A549 (cell line): ENCODE measurements around the gene PITPNC1.

Source experiments
- CHD2 ChIP-seq: fragments of 150-350 bp; IDR thresholded peaks from 2 replicates; pipeline ENCODE4 v1.6.1; 2014; ENCODE audit warnings: low read length; ENCODE audit not compliant: partially characterized antibody
- CTCF ChIP-seq: fragments of >200 bp; sonication (Bioruptor Twin); formaldehyde crosslinking; IDR thresholded peaks from 3 replicates; pipeline ENCODE4 v1.5.1; 2016
- EP300 ChIP-seq, 2 experiments: fragments of >200 bp; sonication (Bioruptor Twin); formaldehyde crosslinking; IDR thresholded peaks; 2 replicates in 1 of 2; 3 replicates in 1 of 2; pipeline ENCODE4 v1.6.1; 2016 to 2017
- MAX ChIP-seq: IDR thresholded peaks from 2 replicates; pipeline ENCODE4 v1.6.1; 2012
- MAZ ChIP-seq: fragments of 150-350 bp; IDR thresholded peaks from 2 replicates; pipeline ENCODE4 v1.6.1; 2014; ENCODE audit warnings: antibody characterized with exemption, low read depth, low read length, borderline replicate concordance
- NPAS2 ChIP-seq: fragments of 250-450 bp; sonication (Bioruptor Pico); IDR thresholded peaks from 2 replicates; pipeline ENCODE4 v1.8.0; 2022; ENCODE audit warnings: mild to moderate bottlenecking, moderate library complexity, borderline replicate concordance
- POLR2A ChIP-seq: IDR thresholded peaks from 2 replicates; pipeline ENCODE4 v1.6.1; 2012; ENCODE audit warnings: mild to moderate bottlenecking, low read length
- USF2 ChIP-seq: fragments of 450-650 bp; IDR thresholded peaks from 2 replicates; pipeline ENCODE4 v1.6.1; 2014; ENCODE audit warnings: antibody characterized with exemption

GRCh38 chr17:67438667-67439066 lies 61.6 kb downstream of the PITPNC1 start:
- TF ChIP-seq CTCF, result no peak
- no peak for TF ChIP-seq POLR2A
- no peak for TF ChIP-seq CHD2
- TF ChIP-seq USF2, result no peak
- TF ChIP-seq EP300 (IDR thresholded peaks at IDR 0.05), result no peak
- TF ChIP-seq MAX, result no peak
- TF ChIP-seq NPAS2 (CRISPR knock-in tag), result no peak
- no peak for TF ChIP-seq MAZ
